Mesendoderm (in vitro differentiated cells): ENCODE data around the gene AP4B1.

Experiments used
- DNase-seq: peaks from one replicate; pipeline ENCODE4 v3.0.0; 2013
- H2AK5ac ChIP-seq: 2 replicates; pipeline ENCODE4 v1.6.1; 2013; ENCODE audit warnings: low read length, inconsistent platforms
- H2BK120ac ChIP-seq: 2 replicates; pipeline ENCODE4 v1.6.1; 2013; ENCODE audit warnings: low read depth, mild to moderate bottlenecking, low read length, moderate library complexity, mixed read lengths
- H2BK15ac ChIP-seq: replicated peaks from 2 replicates; pipeline ENCODE4 v1.6.1; 2013; ENCODE audit warnings: low read depth, mild to moderate bottlenecking, moderate library complexity
- H2BK5ac ChIP-seq: 2 replicates; pipeline ENCODE4 v1.6.1; 2013; ENCODE audit warnings: low read length, inconsistent platforms
- H3K18ac ChIP-seq: 2 replicates; pipeline ENCODE4 v1.6.1; 2013; ENCODE audit warnings: mild to moderate bottlenecking, low read length, mixed read lengths
- H3K23ac ChIP-seq: one replicate; pipeline ENCODE4 v1.6.1; 2013; ENCODE audit warnings: low read length
- H3K27ac ChIP-seq: 2 replicates; pipeline ENCODE4 v1.5.1; 2013; ENCODE audit warnings: low read depth, mild to moderate bottlenecking, inconsistent platforms, low read length, moderate library complexity
- H3K27me3 ChIP-seq: 2 replicates; pipeline ENCODE4 v1.6.1; 2013; ENCODE audit warnings: low read length, control low read depth, mild to moderate bottlenecking, inconsistent platforms; ENCODE audit not compliant: insufficient read depth, poor library complexity
- H3K36me3 ChIP-seq: 2 replicates; pipeline ENCODE4 v1.6.1; 2013; ENCODE audit warnings: low read length, inconsistent platforms; ENCODE audit not compliant: control insufficient read depth, insufficient read depth
- H3K4ac ChIP-seq: one replicate; pipeline ENCODE4 v1.6.1; 2013; ENCODE audit warnings: low read depth, mild to moderate bottlenecking, low read length, moderate library complexity
- H3K4me1 ChIP-seq: 2 replicates; pipeline ENCODE4 v1.6.1; 2013; ENCODE audit warnings: low read depth, low read length, inconsistent platforms; ENCODE audit not compliant: control insufficient read depth
- H3K4me2 ChIP-seq: 2 replicates; pipeline ENCODE4 v1.6.1; 2013; ENCODE audit warnings: low read length
- H3K4me3 ChIP-seq: 2 replicates; pipeline ENCODE4 v1.5.1; 2013; ENCODE audit warnings: mild to moderate bottlenecking, low read length
- H3K56ac ChIP-seq: one replicate; pipeline ENCODE4 v1.6.1; 2013; ENCODE audit warnings: low read length
- H3K79me1 ChIP-seq: 2 replicates; pipeline ENCODE4 v1.6.1; 2013; ENCODE audit warnings: low read length, inconsistent platforms
- H3K79me2 ChIP-seq: 2 replicates; pipeline ENCODE4 v1.6.1; 2013; ENCODE audit warnings: mild to moderate bottlenecking, low read length; ENCODE audit not compliant: control insufficient read depth, insufficient read depth
- H3K9ac ChIP-seq: 2 replicates; pipeline ENCODE4 v1.6.1; 2013; ENCODE audit warnings: low read length, inconsistent platforms
- H4K5ac ChIP-seq: one replicate; pipeline ENCODE4 v1.6.1; 2013; ENCODE audit warnings: low read length
- H4K8ac ChIP-seq: one replicate; pipeline ENCODE4 v1.6.1; 2013; ENCODE audit warnings: low read depth, mild to moderate bottlenecking, control low read depth, low read length, moderate library complexity
- WGBS: extraction: QIAGEN DNeasy Blood & Tissue Kit; methylation state at CpG from one replicate; pipeline ENCODE4 v1.1.7; 2013; ENCODE audit warnings: low lambda C conversion rate, missing lambda C conversion rate; ENCODE audit not compliant: insufficient coverage; ENCODE audit errors: extremely low coverage; 5-methylcytosine and 5-hydroxymethylcytosine counted together

The AP4B1 gene

DNA sequence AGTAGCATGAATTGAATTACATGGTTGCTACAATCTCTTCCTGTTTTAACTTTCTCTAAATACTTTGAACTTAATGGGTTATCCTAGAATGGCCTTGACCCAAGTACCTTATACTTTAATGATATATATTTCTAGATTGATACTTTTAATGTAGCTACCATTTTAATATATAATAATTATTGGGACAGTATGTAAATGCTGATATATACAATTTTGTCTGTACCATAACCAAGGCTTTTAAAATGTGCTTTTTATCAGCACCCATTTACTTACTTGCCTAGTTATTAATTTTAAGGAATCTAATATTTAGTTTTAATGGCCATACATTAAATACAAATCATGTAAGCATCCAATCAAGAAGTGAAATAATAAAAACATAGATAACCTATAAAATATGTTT is 37.9 kb upstream of the AP4B1 start:
- Histone ChIP-seq H3K79me1 (peaks cover 13% of the 10 kb centered on the region), H3K4me2 (no peak overlapping the region), H3K36me3 (peaks cover 4% of the 10 kb centered on the region), H3K4ac (no peak overlapping the region), H3K27me3 (no peaks in the 10 kb centered on the region), H3K27ac (no peak overlapping the region), H3K79me2 (peaks cover 9% of the 10 kb centered on the region), H3K4me1 (peaks cover 1% of the 10 kb centered on the region), H4K5ac (no peak overlapping the region), H3K4me3 (no peak overlapping the region), H2BK120ac (no peak overlapping the region), H3K23ac (no peak overlapping the region), H3K9ac (no peak overlapping the region), H4K8ac (no peak overlapping the region), H3K56ac (no peak overlapping the region), H2BK5ac (no peak overlapping the region), H2AK5ac (no peak overlapping the region), H3K18ac (no peak overlapping the region), H2BK15ac (no peak overlapping the region)
- no peak for DNase-seq

DNA sequence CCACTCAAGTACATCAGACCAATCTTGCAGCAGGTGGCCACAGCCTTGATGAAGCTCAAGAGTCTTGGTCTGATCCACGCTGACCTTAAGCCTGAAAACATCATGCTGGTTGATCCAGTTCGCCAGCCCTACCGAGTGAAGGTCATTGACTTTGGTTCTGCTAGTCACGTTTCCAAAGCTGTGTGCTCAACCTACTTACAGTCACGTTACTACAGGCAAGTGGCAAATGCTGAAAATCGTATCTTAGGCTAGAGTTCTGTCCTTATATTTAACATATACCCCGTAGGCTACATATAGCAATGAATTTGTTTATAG is 36.6 kb upstream of the AP4B1 start:
- Histone ChIP-seq H3K36me3 (peaks cover 4% of the 10 kb centered on the region), H2BK120ac (no peak overlapping the region), H3K79me2 (peaks cover 10% of the 10 kb centered on the region), H3K4me2 (no peak overlapping the region), H4K5ac (no peak overlapping the region), H3K23ac (no peak overlapping the region), H3K4me1 (peaks cover 2% of the 10 kb centered on the region), H3K79me1 (peaks cover 14% of the 10 kb centered on the region), H3K27me3 (no peaks in the 10 kb centered on the region), H4K8ac (no peak overlapping the region), H3K9ac (no peak overlapping the region), H2AK5ac (no peak overlapping the region), H3K27ac (no peak overlapping the region), H3K56ac (no peak overlapping the region), H2BK15ac (no peak overlapping the region), H3K18ac (no peak overlapping the region), H3K4ac (no peak overlapping the region), H3K4me3 (no peak overlapping the region), H2BK5ac (no peak overlapping the region)
- DNase-seq = no peak
- no CpG with 5 or more reads among the region's 7 CpGs for WGBS

DNA sequence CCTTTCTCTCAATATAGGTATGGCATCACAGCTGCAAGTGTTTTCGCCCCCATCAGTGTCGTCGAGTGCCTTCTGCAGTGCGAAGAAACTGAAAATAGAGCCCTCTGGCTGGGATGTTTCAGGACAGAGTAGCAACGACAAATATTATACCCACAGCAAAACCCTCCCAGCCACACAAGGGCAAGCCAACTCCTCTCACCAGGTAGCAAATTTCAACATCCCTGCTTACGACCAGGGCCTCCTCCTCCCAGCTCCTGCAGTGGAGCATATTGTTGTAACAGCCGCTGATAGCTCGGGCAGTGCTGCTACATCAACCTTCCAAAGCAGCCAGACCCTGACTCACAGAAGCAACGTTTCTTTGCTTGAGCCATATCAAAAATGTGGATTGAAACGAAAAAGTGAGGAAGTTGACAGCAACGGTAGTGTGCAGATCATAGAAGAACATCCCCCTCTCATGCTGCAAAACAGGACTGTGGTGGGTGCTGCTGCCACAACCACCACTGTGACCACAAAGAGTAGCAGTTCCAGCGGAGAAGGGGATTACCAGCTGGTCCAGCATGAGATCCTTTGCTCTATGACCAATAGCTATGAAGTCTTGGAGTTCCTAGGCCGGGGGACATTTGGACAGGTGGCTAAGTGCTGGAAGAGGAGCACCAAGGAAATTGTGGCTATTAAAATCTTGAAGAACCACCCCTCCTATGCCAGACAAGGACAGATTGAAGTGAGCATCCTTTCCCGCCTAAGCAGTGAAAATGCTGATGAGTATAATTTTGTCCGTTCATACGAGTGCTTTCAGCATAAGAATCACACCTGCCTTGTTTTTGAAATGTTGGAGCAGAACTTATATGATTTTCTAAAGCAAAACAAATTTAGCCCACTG is 36.0 kb upstream of the AP4B1 start:
- Histone ChIP-seq H3K4me3 (no peak overlapping the region), H3K23ac (no peak overlapping the region), H2BK5ac (no peak overlapping the region), H3K4ac (no peak overlapping the region), H3K18ac (no peak overlapping the region), H3K4me2 (no peak overlapping the region), H2AK5ac (no peak overlapping the region), H3K56ac (no peak overlapping the region), H2BK15ac (no peak overlapping the region), H2BK120ac (no peak overlapping the region), H3K36me3 (peaks cover 4% of the 10 kb centered on the region), H4K8ac (no peak overlapping the region), H3K9ac (no peak overlapping the region), H3K27me3 (no peaks in the 10 kb centered on the region), H3K4me1 (peaks cover 2% of the 10 kb centered on the region), H3K79me2 (peaks cover 12% of the 10 kb centered on the region), H3K27ac (no peak overlapping the region), H3K79me1 (peaks cover 11% of the 10 kb centered on the region), H4K5ac (no peak overlapping the region)
- WGBS = no CpG with 5 or more reads among the region's 16 CpGs
- DNase-seq = no peak

DNA sequence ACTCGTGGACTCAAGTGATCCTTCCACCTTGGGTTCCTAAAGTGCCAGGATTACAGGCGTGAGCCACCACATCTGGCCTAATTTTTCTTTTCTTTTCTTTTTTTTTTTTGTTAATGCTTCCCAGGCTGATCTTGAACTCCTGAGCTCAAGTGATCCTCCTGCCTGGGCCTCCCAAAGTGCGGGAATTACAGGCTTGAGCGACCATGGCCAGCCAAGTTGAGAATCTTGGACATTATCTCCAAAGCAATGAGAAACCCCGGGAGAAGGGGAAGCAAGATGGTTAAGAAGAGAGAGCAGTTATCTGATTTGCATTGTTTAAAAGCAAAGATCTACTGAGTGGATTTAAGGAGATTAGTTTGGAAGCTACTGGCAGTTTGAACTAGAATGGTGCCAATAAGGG is 33.6 kb upstream of the AP4B1 start:
- Histone ChIP-seq H3K56ac (no peak overlapping the region), H3K9ac (no peak overlapping the region), H2BK5ac (no peak overlapping the region), H3K23ac (no peak overlapping the region), H3K4me3 (no peak overlapping the region), H2AK5ac (no peak overlapping the region), H3K27me3 (no peaks in the 10 kb centered on the region), H3K4me2 (no peak overlapping the region), H4K5ac (no peak overlapping the region), H3K79me2 (peaks cover 26% of the 10 kb centered on the region), H3K4me1 (peaks cover 2% of the 10 kb centered on the region), H3K18ac (no peak overlapping the region), H2BK120ac (no peak overlapping the region), H3K36me3 (peaks cover 4% of the 10 kb centered on the region), H3K4ac (no peak overlapping the region), H3K27ac (no peak overlapping the region), H2BK15ac (no peak overlapping the region), H4K8ac (no peak overlapping the region), H3K79me1 (peaks cover 13% of the 10 kb centered on the region)
- peak; percentile 70 for DNase-seq
- WGBS = no CpG with 5 or more reads among the region's 5 CpGs

- WGBS = 100% methylated on average over 1 of the region's 1 CpG
- Histone ChIP-seq H3K56ac (no peak overlapping the region), H4K8ac (no peak overlapping the region), H3K27ac (no peak overlapping the region), H3K4me2 (no peak overlapping the region), H2BK5ac (no peak overlapping the region), H3K36me3 (peaks cover 4% of the 10 kb centered on the region), H4K5ac (no peak overlapping the region), H3K4me3 (no peak overlapping the region), H3K9ac (no peak overlapping the region), H3K23ac (no peak overlapping the region), H2AK5ac (no peak overlapping the region), H3K18ac (no peak overlapping the region), H3K79me1 (peaks cover 14% of the 10 kb centered on the region), H3K27me3 (no peaks in the 10 kb centered on the region), H3K4me1 (peaks cover 2% of the 10 kb centered on the region), H3K79me2 (peaks cover 34% of the 10 kb centered on the region), H2BK15ac (no peak overlapping the region), H3K4ac (no peak overlapping the region), H2BK120ac (no peak overlapping the region)
- DNase-seq = no peak
Observed at GRCh38 chr1:113937146-113937545, 32.5 kb upstream of the AP4B1 start.

DNA sequence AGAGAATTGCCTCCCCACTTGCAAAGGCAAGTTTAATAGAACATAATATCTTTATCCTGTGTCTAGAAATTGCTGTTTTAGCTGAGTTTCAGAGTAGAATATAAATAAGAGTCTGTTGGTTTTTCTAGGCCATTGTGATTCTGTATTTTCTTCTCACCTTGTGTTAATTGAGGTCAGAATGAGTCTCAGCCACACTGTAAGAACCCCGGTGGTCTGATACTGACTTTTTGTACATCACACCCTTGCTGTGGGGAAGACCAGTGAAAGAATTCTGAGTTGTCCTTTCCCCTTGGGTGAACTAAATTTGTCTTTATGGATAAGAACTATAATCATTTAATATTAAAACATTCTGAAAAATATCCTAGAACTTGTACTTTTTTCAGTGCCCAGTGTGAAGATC is 31.4 kb upstream of the AP4B1 start:
- H2BK5ac ChIP-seq = no peak overlapping the region
- H3K18ac ChIP-seq = no peak overlapping the region
- WGBS = no CpG with 5 or more reads among the region's 1 CpG
- H4K8ac ChIP-seq = no peak overlapping the region
- no peak overlapping the region for H2BK15ac ChIP-seq
- no peak overlapping the region for H4K5ac ChIP-seq
- H3K4me2 ChIP-seq = no peak overlapping the region
- no peak overlapping the region for H3K9ac ChIP-seq
- no peak overlapping the region for H2BK120ac ChIP-seq
- H3K4me3 ChIP-seq = no peak overlapping the region
- H2AK5ac ChIP-seq = no peak overlapping the region
- peaks cover 2% of the 10 kb centered on the region for H3K4me1 ChIP-seq
- H3K23ac ChIP-seq = no peak overlapping the region
- DNase-seq = no peak
- no peak overlapping the region for H3K56ac ChIP-seq
- H3K79me2 ChIP-seq = peaks cover 40% of the 10 kb centered on the region
- no peak overlapping the region for H3K4ac ChIP-seq
- H3K27me3 ChIP-seq = no peaks in the 10 kb centered on the region
- peaks cover 1% of the 10 kb centered on the region for H3K36me3 ChIP-seq
- peaks cover 13% of the 10 kb centered on the region for H3K79me1 ChIP-seq
- H3K27ac ChIP-seq = no peak overlapping the region
